ENCODE measurements around the gene RNU1-3. TPM values are rescaled to one million over a fixed set of nuclear protein-coding genes. Genes with fewer than 3 reads are reported as not detected.
"Not testable (repeated sequence)": the region's sequence is repeated elsewhere in the genome, so short reads cannot be mapped to it uniquely, and the experiment has no call there.

RNU1-3 gene
- total RNA-seq, 1 donor from 2014 or later, result 34,682 TPM

DNA sequence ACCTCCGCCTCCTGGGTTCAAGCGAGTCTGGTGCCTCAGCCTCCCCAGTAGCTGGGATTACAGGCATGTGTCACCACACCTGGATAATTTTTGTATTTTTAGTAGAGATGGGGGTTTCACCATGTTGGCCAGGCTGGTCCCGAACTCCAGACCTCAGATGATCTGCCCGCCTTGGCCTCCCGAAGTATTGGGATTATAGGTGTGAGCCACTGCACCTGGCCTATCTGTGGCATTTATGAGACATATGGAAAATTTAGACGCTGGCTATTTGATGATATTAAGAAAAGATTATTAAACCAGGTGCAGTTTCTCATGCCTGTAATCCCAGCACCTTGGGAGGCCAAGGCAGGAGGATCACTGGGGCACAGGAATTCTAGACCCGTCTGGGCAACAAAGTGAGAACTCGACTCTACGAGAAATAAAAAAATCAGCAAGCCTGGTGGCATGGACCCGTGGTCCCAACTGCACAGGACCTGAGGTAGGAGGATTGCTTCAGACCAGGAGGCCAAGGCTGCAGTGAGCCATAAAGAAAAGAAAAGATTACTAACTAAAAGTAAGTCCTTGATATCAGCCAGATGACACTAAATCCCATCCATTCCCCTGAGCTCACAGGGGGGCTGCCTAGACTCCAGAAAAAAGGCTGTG lies 30.1 kb downstream of the RNU1-3 start:
- DNase-seq, result not testable (repeated sequence)

- DNase-seq, result not testable (repeated sequence)
These were observed 30.8 kb downstream of the RNU1-3 start for GRCh38 chr1:16635959-16636358.

DNA sequence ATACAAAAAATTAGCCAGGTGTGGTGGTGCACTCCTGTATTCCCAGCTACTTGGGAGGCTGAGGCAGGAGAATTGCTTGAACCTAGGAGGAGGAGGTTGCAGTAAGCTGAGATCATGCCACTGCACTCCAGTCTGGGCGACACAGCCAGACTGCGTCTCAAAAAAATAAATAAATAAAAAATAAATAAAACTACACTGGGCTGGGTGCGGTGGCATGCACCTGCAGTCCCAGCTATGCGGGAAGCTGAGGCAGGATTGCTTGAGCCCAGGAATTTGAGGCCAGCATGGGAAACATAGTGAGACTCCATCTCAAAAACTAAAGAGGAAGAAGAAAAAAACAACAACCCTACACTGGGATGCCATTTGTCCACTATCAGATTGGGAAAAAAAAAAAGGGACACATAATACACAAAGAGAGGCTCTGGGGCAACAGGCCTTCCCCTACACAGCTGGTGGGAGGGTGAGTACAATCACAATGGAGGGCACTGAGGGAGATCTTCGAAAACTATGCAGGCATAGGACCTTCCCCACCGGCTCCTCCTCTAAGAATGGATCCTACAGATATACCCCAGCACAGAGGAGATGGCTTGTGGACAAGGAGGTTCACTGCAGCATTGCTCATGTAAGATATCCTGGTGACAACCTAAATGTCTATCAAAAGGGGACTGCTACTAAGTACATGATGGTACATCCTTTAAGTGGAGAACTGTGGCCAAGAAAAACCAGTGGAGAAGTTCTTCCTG lies 33.0 kb downstream of the RNU1-3 start:
- DNase-seq, result not testable (repeated sequence)

- DNase-seq, result not testable (repeated sequence)
These were observed 34.5 kb downstream of the RNU1-3 start for GRCh38 chr1:16632044-16632850.

- no peak for DNase-seq
These were observed 35.3 kb downstream of the RNU1-3 start for GRCh38 chr1:16631248-16632043.

DNA sequence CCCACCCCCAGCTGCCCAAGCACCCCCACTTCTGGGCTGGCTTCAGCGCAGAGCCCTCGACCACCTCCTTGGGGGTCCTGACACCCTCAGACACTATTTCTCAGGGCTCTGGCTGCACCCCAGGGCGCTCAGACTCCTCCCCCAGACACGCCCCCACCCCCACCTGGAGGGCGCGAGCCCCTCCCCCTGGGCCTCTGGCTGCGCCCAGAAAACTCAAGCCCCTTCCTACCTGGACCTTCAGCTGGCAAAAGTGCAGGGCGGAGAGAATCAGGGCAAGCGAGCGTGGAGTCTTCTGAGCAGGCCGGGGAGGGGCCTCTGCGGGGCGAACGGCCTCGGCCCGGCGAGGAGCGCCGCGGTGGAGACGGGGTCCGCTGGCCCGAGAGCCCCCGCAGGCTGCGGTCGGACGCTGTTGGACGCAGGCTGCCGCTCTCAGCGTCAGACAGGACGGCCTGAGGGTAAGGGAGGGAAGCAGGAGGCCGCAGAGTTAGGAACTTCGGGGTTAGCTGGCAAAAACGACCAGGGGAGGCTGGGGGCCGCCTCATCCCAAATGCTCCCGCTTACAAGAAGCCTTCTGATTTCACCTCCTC lies 36.0 kb downstream of the RNU1-3 start:
- DNase-seq, result no peak

GRCh38 chr1:16629916-16630530 lies 36.7 kb downstream of the RNU1-3 start:
- not testable (repeated sequence) for DNase-seq

DNA sequence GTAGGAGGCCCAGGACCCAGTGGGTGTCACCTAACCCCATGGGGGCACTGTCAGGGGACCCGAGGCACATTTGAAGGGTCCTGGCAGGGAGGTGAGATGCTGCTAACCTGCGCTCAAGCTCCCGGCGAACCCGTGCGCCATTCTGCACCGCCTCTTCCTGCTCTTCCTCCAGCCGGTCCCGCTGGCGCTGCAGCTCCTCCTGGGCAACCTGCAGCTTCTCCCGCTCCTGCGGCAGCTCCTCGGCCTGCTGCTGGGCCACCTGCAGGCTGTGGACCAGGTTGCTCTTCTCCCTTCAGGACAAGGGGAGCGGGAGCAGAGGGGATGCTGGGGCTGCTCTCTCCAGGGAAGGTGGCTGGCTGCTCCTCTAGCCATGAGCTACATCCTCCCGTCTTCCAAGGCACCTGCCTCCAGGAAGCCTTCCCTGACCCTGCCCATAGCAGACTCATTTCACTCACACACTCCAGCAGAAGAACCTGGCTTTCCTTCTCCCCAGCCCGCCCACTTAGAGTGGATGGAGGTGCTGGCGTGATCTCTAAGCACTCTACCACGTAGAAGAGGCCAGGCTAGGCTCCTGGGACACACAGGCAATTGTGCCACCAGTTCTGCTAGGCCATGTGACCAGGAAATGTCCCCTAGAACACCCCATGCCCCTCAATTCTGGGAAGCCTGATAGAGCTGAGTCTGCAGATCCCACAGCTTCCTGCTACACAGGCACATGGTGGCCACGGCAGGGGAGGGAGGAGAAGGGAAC lies 38.2 kb downstream of the RNU1-3 start:
- no peak for DNase-seq

- not testable (repeated sequence) for DNase-seq
These were observed 40.3 kb downstream of the RNU1-3 start for GRCh38 chr1:16626409-16626983.

GRCh38 chr1:16625497-16626408 lies 41.0 kb downstream of the RNU1-3 start:
- DNase-seq, result no peak

GRCh38 chr1:16623812-16624719 lies 42.7 kb downstream of the RNU1-3 start:
- not testable (repeated sequence) for DNase-seq

- DNase-seq, result not testable (repeated sequence)
These were observed 43.4 kb downstream of the RNU1-3 start for GRCh38 chr1:16623337-16623736.

- DNase-seq, result not testable (repeated sequence)
These were observed 45.0 kb downstream of the RNU1-3 start for GRCh38 chr1:16621681-16622315.

DNA sequence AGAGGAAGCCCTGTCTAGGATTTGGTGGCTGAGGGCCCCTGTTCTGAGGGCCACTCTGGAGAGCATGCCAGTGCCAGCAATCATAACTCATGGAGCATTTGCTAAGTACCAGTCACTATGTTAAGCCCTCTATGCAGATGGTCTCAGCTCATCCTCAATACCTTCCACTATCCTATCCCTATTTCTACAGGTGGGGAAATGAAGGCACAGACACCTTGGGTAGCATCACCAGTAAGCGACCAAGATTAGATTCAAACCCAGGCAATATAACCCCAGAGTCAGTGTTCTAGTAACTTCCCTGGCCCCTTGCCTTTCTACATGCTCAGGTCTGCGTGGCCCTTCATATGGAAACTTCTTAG lies 45.5 kb downstream of the RNU1-3 start:
- DNase-seq, result no peak

GRCh38 chr1:16619803-16620501 lies 46.8 kb downstream of the RNU1-3 start:
- DNase-seq, result not testable (repeated sequence)

GRCh38 chr1:16618719-16619118 lies 48.0 kb downstream of the RNU1-3 start:
- no peak for DNase-seq
